SK-N-SH treated with all-trans-retinoic acid at 6 μM for 48 hours (cell line): ENCODE results near the gene PRDM5.

Source experiments
- ATAC-seq: fragments of 200-7000 bp; cut with Tn5 transposase; 3 replicates; pipeline ENCODE4 v1.9.1; 2020; ENCODE audit warnings: mild to moderate bottlenecking, moderate library complexity
- ARNTL ChIP-seq: fragments of 450-650 bp; formaldehyde crosslinking; IDR thresholded peaks from 2 replicates; pipeline ENCODE4 v1.5.0; 2020; ENCODE audit warnings: low read depth, mild to moderate bottlenecking, moderate library complexity, borderline replicate concordance
- BACH2 ChIP-seq: fragments of 250-450 bp; sonication (Bioruptor Pico); IDR thresholded peaks from 2 replicates; pipeline ENCODE4 v1.9.0; 2021; ENCODE audit warnings: mild to moderate bottlenecking, borderline replicate concordance
- CSDC2 ChIP-seq: fragments of 250-450 bp; sonication (Bioruptor Pico); IDR thresholded peaks from 2 replicates; pipeline ENCODE4 v1.5.0; 2020; ENCODE audit warnings: mild to moderate bottlenecking, moderate library complexity
- ESRRG ChIP-seq: fragments of 250-450 bp; sonication (Bioruptor Pico); IDR thresholded peaks from 2 replicates; pipeline ENCODE4 v1.6.1; 2021; ENCODE audit warnings: mild to moderate bottlenecking
- GLIS3 ChIP-seq: fragments of 250-450 bp; sonication (Bioruptor Pico); IDR thresholded peaks from 2 replicates; pipeline ENCODE4 v1.5.0; 2020; ENCODE audit warnings: mild to moderate bottlenecking, moderate library complexity
- OSR1 ChIP-seq: fragments of 250-450 bp; sonication (Bioruptor Pico); IDR thresholded peaks from 2 replicates; pipeline ENCODE4 v1.8.0; 2022; ENCODE audit warnings: moderate library complexity, mild to moderate bottlenecking, inconsistent platforms
- PPARA ChIP-seq: fragments of 250-450 bp; sonication (Bioruptor Pico); IDR thresholded peaks from 2 replicates; pipeline ENCODE4 v1.5.0; 2020; ENCODE audit warnings: mild to moderate bottlenecking, borderline replicate concordance
- RARB ChIP-seq: fragments of 250-450 bp; sonication (Bioruptor Pico); IDR thresholded peaks from 2 replicates; pipeline ENCODE4 v1.8.0; 2021; ENCODE audit warnings: mild to moderate bottlenecking, moderate library complexity
- SNAI2 ChIP-seq: fragments of 250-450 bp; sonication (Bioruptor Pico); IDR thresholded peaks from 2 replicates; pipeline ENCODE4 v1.5.0; 2020; ENCODE audit warnings: mild to moderate bottlenecking, moderate library complexity
- TCF4 ChIP-seq: fragments of 250-450 bp; sonication (Bioruptor Pico); IDR thresholded peaks from 2 replicates; pipeline ENCODE4 v1.8.0; 2021; ENCODE audit warnings: mild to moderate bottlenecking, moderate library complexity, borderline replicate concordance
- TOX ChIP-seq: fragments of 250-450 bp; sonication (Bioruptor Pico); IDR thresholded peaks from 2 replicates; pipeline ENCODE4 v1.8.0; 2021; ENCODE audit warnings: mild to moderate bottlenecking, moderate library complexity, borderline replicate concordance
- ZC3H10 ChIP-seq: fragments of 250-450 bp; sonication (Bioruptor Pico); IDR thresholded peaks from 2 replicates; pipeline ENCODE4 v1.5.1; 2021; ENCODE audit warnings: mild to moderate bottlenecking, moderate library complexity
- ZFP3 ChIP-seq: fragments of 250-450 bp; sonication (Bioruptor Pico); IDR thresholded peaks from 2 replicates; pipeline ENCODE4 v1.5.0; 2020; ENCODE audit warnings: mild to moderate bottlenecking, moderate library complexity
- ZFP30 ChIP-seq: fragments of 450-650 bp; formaldehyde crosslinking; IDR thresholded peaks from 2 replicates; pipeline ENCODE4 v1.5.0; 2022; ENCODE audit warnings: mild to moderate bottlenecking, moderate library complexity
- ZNF565 ChIP-seq: fragments of 450-650 bp; formaldehyde crosslinking; conservative IDR thresholded peaks from 2 replicates; pipeline ENCODE4 v1.5.0; 2020; ENCODE audit warnings: low read depth, mild to moderate bottlenecking, moderate library complexity
- ZNF70 ChIP-seq: fragments of 450-650 bp; formaldehyde crosslinking; IDR thresholded peaks from 2 replicates; pipeline ENCODE4 v1.5.0; 2020; ENCODE audit warnings: mild to moderate bottlenecking, moderate library complexity
- ZNF8 ChIP-seq: fragments of 450-650 bp; formaldehyde crosslinking; IDR thresholded peaks from 2 replicates; pipeline ENCODE4 v1.5.0; 2020; ENCODE audit warnings: mild to moderate bottlenecking, moderate library complexity
- TF ChIP-seq, protein P1 (sequence below): fragments of 250-450 bp; sonication (Bioruptor Pico); IDR thresholded peaks from 2 replicates; pipeline ENCODE4 v1.5.1; 2021; ENCODE audit warnings: mild to moderate bottlenecking, moderate library complexity
- TF ChIP-seq, protein P2 (sequence below): fragments of 250-450 bp; sonication (Bioruptor Pico); IDR thresholded peaks from 2 replicates; pipeline ENCODE4 v1.8.0; 2020; ENCODE audit warnings: mild to moderate bottlenecking, moderate library complexity, borderline replicate concordance
- TF ChIP-seq, protein P3 (sequence below): fragments of 250-450 bp; sonication (Bioruptor Pico); IDR thresholded peaks from 2 replicates; pipeline ENCODE4 v1.5.0; 2020; ENCODE audit warnings: mild to moderate bottlenecking, moderate library complexity
- TF ChIP-seq, protein P4 (sequence below): fragments of 250-450 bp; sonication (Bioruptor Pico); IDR thresholded peaks from 2 replicates; pipeline ENCODE4 v1.5.1; 2020; ENCODE audit warnings: low read depth, mild to moderate bottlenecking, moderate library complexity
- TF ChIP-seq, protein P5 (sequence below): fragments of 250-450 bp; sonication (Bioruptor Pico); IDR thresholded peaks from 2 replicates; pipeline ENCODE4 v1.8.0; 2021; ENCODE audit warnings: low read depth, mild to moderate bottlenecking, moderate library complexity, borderline replicate concordance

Gene PRDM5

DNA sequence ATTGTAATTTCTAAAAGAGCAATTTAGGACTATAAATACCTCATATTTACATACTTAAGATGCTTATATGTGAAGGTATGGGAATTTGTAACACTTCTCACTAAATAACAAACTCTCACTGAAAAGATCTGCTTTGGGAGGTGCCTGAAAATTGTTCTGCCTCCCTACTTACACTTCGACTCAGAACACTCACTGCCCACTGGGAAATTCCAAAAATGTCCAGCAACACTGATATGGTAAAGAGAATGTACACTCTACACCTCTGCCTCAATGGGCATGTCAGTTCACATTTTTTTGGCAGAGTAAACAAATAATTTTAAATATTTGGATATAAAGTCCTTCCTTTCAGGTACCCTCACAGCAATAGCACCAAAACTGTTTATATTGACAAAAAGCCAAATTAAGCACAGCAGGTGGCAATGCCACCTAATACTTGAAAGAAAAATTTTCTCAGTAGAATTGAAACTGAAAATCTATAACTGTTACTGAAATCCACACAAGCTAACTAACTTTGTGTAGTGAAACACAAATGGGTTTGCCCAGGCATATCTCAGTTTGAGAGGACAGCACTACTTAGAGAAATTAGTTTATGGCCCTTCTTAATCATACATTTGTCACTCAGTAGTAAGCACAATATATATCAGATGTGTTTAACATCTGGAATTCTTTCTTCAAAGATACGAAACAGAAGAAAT is 67.1 kb downstream of the PRDM5 start:
- ATAC-seq, result no peak
- TF ChIP-seq, protein P1, sequence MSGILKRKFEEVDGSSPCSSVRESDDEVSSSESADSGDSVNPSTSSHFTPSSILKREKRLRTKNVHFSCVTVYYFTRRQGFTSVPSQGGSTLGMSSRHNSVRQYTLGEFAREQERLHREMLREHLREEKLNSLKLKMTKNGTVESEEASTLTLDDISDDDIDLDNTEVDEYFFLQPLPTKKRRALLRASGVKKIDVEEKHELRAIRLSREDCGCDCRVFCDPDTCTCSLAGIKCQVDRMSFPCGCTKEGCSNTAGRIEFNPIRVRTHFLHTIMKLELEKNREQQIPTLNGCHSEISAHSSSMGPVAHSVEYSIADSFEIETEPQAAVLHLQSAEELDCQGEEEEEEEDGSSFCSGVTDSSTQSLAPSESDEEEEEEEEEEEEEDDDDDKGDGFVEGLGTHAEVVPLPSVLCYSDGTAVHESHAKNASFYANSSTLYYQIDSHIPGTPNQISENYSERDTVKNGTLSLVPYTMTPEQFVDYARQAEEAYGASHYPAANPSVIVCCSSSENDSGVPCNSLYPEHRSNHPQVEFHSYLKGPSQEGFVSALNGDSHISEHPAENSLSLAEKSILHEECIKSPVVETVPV (CRISPR knock-in tag), result no peak
- TF ChIP-seq BACH2 (CRISPR knock-in tag) (no peak), CSDC2 (no peak), RARB (CRISPR knock-in tag) (no peak), TCF4 (CRISPR knock-in tag) (no peak), ZFP30 (CRISPR knock-in tag) (no peak), ESRRG (CRISPR knock-in tag) (no peak), SNAI2 (CRISPR knock-in tag) (no peak), ZNF8 (CRISPR knock-in tag) (no peak), PPARA (CRISPR knock-in tag) (no peak), GLIS3 (CRISPR knock-in tag) (no peak)
- TF ChIP-seq, protein P2, sequence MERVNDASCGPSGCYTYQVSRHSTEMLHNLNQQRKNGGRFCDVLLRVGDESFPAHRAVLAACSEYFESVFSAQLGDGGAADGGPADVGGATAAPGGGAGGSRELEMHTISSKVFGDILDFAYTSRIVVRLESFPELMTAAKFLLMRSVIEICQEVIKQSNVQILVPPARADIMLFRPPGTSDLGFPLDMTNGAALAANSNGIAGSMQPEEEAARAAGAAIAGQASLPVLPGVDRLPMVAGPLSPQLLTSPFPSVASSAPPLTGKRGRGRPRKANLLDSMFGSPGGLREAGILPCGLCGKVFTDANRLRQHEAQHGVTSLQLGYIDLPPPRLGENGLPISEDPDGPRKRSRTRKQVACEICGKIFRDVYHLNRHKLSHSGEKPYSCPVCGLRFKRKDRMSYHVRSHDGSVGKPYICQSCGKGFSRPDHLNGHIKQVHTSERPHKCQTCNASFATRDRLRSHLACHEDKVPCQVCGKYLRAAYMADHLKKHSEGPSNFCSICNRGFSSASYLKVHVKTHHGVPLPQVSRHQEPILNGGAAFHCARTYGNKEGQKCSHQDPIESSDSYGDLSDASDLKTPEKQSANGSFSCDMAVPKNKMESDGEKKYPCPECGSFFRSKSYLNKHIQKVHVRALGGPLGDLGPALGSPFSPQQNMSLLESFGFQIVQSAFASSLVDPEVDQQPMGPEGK (CRISPR knock-in tag), result no peak
- TF ChIP-seq, protein P3, sequence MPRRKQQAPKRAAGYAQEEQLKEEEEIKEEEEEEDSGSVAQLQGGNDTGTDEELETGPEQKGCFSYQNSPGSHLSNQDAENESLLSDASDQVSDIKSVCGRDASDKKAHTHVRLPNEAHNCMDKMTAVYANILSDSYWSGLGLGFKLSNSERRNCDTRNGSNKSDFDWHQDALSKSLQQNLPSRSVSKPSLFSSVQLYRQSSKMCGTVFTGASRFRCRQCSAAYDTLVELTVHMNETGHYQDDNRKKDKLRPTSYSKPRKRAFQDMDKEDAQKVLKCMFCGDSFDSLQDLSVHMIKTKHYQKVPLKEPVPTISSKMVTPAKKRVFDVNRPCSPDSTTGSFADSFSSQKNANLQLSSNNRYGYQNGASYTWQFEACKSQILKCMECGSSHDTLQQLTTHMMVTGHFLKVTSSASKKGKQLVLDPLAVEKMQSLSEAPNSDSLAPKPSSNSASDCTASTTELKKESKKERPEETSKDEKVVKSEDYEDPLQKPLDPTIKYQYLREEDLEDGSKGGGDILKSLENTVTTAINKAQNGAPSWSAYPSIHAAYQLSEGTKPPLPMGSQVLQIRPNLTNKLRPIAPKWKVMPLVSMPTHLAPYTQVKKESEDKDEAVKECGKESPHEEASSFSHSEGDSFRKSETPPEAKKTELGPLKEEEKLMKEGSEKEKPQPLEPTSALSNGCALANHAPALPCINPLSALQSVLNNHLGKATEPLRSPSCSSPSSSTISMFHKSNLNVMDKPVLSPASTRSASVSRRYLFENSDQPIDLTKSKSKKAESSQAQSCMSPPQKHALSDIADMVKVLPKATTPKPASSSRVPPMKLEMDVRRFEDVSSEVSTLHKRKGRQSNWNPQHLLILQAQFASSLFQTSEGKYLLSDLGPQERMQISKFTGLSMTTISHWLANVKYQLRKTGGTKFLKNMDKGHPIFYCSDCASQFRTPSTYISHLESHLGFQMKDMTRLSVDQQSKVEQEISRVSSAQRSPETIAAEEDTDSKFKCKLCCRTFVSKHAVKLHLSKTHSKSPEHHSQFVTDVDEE (CRISPR knock-in tag), result no peak
- TF ChIP-seq, protein P4, sequence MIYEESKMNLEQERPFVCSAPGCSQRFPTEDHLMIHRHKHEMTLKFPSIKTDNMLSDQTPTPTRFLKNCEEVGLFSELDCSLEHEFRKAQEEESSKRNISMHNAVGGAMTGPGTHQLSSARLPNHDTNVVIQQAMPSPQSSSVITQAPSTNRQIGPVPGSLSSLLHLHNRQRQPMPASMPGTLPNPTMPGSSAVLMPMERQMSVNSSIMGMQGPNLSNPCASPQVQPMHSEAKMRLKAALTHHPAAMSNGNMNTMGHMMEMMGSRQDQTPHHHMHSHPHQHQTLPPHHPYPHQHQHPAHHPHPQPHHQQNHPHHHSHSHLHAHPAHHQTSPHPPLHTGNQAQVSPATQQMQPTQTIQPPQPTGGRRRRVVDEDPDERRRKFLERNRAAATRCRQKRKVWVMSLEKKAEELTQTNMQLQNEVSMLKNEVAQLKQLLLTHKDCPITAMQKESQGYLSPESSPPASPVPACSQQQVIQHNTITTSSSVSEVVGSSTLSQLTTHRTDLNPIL (CRISPR knock-in tag), result no peak

DNA sequence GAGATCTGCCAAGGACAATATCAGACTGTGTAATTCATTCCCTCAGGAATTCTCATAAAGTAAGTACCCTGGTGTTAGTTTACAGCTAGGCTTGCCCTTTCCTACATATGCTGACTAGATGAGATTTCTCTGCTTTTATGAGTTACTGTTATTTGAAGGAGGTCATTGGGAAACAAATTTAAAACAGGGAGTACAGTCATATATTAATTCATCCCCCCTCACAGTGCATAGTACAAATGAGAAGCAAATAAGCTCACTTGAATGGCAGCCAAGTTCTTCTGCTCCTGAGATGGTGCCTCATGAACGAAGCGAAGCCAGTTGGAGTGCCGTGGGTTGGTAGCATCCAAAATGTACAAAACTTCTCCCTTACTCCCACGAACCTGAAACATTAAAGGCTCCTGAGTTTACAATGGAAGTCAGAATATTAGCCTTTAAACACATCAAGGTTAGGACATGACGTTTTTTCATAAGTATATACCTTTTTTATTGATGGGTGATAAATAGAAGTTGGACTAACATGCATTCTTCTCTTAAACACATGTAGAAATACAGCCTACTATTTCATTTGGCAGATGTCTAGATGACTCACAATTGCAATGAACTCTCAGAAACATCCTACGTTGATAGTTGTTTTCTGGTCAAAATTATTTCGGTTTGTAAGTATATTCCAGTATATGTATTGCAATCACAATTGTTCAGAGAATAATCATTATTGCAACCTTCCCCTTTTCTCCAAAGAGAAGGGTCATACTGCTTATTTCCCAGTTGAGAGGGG is 69.2 kb downstream of the PRDM5 start:
- no peak for ATAC-seq
- TF ChIP-seq ZNF70 (CRISPR knock-in tag) (no peak), CSDC2 (no peak), RARB (CRISPR knock-in tag) (no peak), SNAI2 (CRISPR knock-in tag) (no peak), ZNF565 (no peak), ZFP3 (CRISPR knock-in tag) (no peak), PPARA (CRISPR knock-in tag) (no peak), ESRRG (CRISPR knock-in tag) (no peak), TCF4 (CRISPR knock-in tag) (no peak), TOX (CRISPR knock-in tag) (no peak), ARNTL (CRISPR knock-in tag) (no peak), ZC3H10 (CRISPR knock-in tag) (no peak), BACH2 (CRISPR knock-in tag) (no peak), OSR1 (CRISPR knock-in tag) (no peak)
- TF ChIP-seq, protein P2 (CRISPR knock-in tag), result no peak
- TF ChIP-seq, protein P1 (CRISPR knock-in tag), result no peak
- TF ChIP-seq, protein P4 (CRISPR knock-in tag), result no peak
- TF ChIP-seq, protein P5, sequence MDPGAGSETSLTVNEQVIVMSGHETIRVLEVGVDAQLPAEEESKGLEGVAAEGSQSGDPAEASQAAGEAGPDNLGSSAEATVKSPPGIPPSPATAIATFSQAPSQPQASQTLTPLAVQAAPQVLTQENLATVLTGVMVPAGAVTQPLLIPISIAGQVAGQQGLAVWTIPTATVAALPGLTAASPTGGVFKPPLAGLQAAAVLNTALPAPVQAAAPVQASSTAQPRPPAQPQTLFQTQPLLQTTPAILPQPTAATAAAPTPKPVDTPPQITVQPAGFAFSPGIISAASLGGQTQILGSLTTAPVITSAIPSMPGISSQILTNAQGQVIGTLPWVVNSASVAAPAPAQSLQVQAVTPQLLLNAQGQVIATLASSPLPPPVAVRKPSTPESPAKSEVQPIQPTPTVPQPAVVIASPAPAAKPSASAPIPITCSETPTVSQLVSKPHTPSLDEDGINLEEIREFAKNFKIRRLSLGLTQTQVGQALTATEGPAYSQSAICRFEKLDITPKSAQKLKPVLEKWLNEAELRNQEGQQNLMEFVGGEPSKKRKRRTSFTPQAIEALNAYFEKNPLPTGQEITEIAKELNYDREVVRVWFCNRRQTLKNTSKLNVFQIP (CRISPR knock-in tag), result no peak
